Activated CD8-positive, alpha-beta T cell treated with anti-CD3 and anti-CD28 coated beads for 36 hours (primary cell): ENCODE results near the gene RAPGEF1. TPM values are rescaled to one million over a fixed set of nuclear protein-coding genes. Genes with fewer than 3 reads are reported as not detected.

Source experiments
- ATAC-seq: fragments of 200-7000 bp; cut with Tn5 transposase; one replicate; pipeline ENCODE4 v1.10.0; 2021; ENCODE audit warnings: mild to moderate bottlenecking, moderate library complexity
- CTCF ChIA-PET: fragments of 350-600 bp; sonication (Branson Sonifier 250); formaldehyde crosslinking; loops from one replicate; lab custom pipeline; 2021; ENCODE audit warnings: antibody characterized with exemption; lab: Charles Lee
- POLR2A ChIA-PET: fragments of 350-600 bp; sonication (Branson Sonifier 250); formaldehyde crosslinking; loops from one replicate; lab custom pipeline; 2021; ENCODE audit warnings: antibody characterized with exemption; lab: Charles Lee
- DNase-seq: peaks from one replicate; pipeline ENCODE4 v3.0.0-alpha.2; 2020
- H3K27ac Mint-ChIP-seq: one replicate; pipeline ENCODE4 v1.8.0; 2021; ENCODE audit warnings: mild to moderate bottlenecking, mixed read lengths
- H3K27me3 Mint-ChIP-seq: one replicate; pipeline ENCODE4 v1.8.0; 2021; ENCODE audit warnings: mixed read lengths
- H3K36me3 Mint-ChIP-seq: one replicate; pipeline ENCODE4 v1.8.0; 2021; ENCODE audit warnings: low read depth, mixed read lengths
- H3K4me1 Mint-ChIP-seq: one replicate; pipeline ENCODE4 v1.8.0; 2021; ENCODE audit warnings: low read depth, mixed read lengths
- H3K4me3 Mint-ChIP-seq: one replicate; pipeline ENCODE4 v1.8.0; 2021; ENCODE audit warnings: mild to moderate bottlenecking, moderate library complexity, mixed read lengths
- H3K9me3 Mint-ChIP-seq: one replicate; pipeline ENCODE4 v1.8.0; 2021; ENCODE audit warnings: mixed read lengths
- intact Hi-C: fragments of 100-400 bp; cut with micrococcal nuclease; formaldehyde crosslinking; loops from one replicate; pipeline ENCODE4 v1.10.0; 2022
- total RNA-seq, 2 experiments: library from RNA; stranded (reverse); gene quantifications; one replicate each; pipeline ENCODE4 v1.2.3, GENCODE V29; 2021
- TF ChIP-seq, protein P1 (sequence below): fragments of 200-600 bp; IDR thresholded peaks from one replicate; pipeline ENCODE4 v1.8.0; 2022; ENCODE audit warnings: antibody characterized with exemption, mild to moderate bottlenecking

The RAPGEF1 gene
- total RNA-seq, 2 experiments from 2014 or later: 84.5 to 85.2 TPM

DNA sequence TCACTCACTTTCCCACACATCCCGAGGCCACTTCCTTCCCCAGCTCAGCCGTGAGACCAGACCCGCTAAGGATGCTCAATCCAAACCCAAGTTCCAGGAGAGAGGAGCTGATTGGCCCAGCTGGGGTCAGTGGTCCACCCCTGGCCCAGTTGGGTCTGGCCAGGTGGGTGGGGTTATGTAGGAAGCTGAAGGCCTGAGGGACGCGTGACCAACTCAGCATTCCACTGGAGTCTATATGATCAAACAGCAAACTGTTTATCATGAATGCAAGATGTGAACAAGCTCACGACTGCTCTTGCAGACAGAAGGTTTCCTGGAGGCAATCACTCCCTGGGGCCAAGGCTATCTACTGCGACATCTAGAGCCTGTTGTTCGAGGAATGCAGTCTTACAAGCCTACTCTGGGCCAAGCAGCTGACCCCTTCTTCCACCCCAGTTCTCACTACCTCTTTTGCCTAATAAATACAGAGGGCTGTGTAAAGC, 4.9 kb upstream of the RAPGEF1 start:
- H3K9me3 Mint-ChIP-seq: no peaks in the 10 kb centered on the region
- TF ChIP-seq, protein P1, sequence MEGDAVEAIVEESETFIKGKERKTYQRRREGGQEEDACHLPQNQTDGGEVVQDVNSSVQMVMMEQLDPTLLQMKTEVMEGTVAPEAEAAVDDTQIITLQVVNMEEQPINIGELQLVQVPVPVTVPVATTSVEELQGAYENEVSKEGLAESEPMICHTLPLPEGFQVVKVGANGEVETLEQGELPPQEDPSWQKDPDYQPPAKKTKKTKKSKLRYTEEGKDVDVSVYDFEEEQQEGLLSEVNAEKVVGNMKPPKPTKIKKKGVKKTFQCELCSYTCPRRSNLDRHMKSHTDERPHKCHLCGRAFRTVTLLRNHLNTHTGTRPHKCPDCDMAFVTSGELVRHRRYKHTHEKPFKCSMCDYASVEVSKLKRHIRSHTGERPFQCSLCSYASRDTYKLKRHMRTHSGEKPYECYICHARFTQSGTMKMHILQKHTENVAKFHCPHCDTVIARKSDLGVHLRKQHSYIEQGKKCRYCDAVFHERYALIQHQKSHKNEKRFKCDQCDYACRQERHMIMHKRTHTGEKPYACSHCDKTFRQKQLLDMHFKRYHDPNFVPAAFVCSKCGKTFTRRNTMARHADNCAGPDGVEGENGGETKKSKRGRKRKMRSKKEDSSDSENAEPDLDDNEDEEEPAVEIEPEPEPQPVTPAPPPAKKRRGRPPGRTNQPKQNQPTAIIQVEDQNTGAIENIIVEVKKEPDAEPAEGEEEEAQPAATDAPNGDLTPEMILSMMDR: no peak
- no peak overlapping the region for H3K4me3 Mint-ChIP-seq
- H3K27me3 Mint-ChIP-seq: no peaks in the 10 kb centered on the region
- peaks cover 36% of the 10 kb centered on the region for H3K4me1 Mint-ChIP-seq
- no peak for ATAC-seq
- ChIA-PET POLR2A (interaction anchor here (1.0 kb wide), 1 partner anchor 94 kb away, joined by 3 read pairs; no protein-coding TSS in a partner anchor), CTCF (interaction anchor here (0.8 to 8.4 kb wide), 9 partner anchors 11 to 395 kb away, joined by 3 to 115 read pairs (median 4); no protein-coding TSS in a partner anchor)
- peak overlapping the region; percentile 87 for H3K27ac Mint-ChIP-seq
- no peaks in the 10 kb centered on the region for H3K36me3 Mint-ChIP-seq
- no peak for DNase-seq
- intact Hi-C loops: loop anchor here (2.0 kb wide), 1 partner anchor 154 kb away; no protein-coding TSS in a partner anchor

DNA sequence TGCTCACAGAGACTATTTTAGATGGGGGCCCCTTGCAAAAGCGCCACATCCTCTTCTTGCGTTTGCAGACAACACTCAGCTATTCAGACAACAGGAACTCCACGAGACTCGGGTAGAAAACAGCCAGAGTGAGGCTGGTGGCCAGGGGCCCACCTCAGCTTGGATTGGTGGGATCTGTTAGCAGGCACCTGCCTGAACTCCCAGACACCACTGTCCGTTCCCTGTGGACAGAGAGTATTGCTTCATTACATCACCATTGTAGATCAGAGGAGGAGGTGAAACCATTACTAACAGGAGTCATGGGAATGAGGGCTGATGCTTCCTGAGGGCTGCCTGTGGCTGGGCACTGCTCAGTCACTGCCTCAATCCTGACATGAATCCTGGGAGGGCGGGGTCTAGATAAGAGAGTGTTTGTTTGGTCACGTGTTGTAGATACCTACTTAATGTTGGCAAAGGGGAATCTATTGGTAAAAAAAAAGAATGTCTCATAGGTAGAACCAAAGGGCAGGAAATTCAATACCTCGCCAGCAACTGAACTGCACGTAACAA, 4.4 kb upstream of the RAPGEF1 start:
- peaks cover under 1% of the 10 kb centered on the region for H3K36me3 Mint-ChIP-seq
- ChIA-PET CTCF (interaction anchor here (0.8 to 8.4 kb wide), 11 partner anchors 11 to 159 kb away, joined by 3 to 115 read pairs (median 5); no protein-coding TSS in a partner anchor), POLR2A (interaction anchor here (0.9 to 1.0 kb wide), 5 partner anchors 11 to 142 kb away, joined by 3 read pairs; no protein-coding TSS in a partner anchor)
- peaks cover 36% of the 10 kb centered on the region for H3K4me1 Mint-ChIP-seq
- peak; percentile 14 for ATAC-seq
- DNase-seq: peak; percentile 48
- H3K27ac Mint-ChIP-seq: peak overlapping the region; percentile 87
- H3K27me3 Mint-ChIP-seq: no peaks in the 10 kb centered on the region
- intact Hi-C loops: loop anchor here (2.0 kb wide), 1 partner anchor 153 kb away; no protein-coding TSS in a partner anchor
- H3K9me3 Mint-ChIP-seq: no peaks in the 10 kb centered on the region
- TF ChIP-seq, protein P1: no peak
- no peak overlapping the region for H3K4me3 Mint-ChIP-seq

DNA sequence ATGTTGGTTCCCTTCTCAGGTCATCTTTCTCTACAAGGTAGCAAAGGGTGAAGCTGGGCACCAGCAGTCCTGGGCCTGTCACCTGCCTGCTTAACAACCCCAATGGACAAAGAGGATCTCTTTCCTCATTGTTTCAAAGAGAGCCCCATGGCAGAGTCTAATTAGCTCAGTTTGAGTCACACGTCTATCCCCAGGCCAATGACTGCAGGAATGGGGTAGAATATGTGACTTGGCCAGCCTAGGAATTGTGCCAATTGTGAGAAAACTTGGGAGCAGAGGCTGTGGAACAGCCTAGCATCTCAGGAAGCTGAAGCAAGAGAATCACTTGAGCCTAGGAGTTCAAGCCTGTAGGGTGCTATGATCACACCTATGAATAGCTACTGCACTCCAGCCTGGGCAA, 3.6 kb upstream of the RAPGEF1 start:
- Mint-ChIP-seq H3K9me3 (no peaks in the 10 kb centered on the region), H3K27ac (peak overlapping the region; percentile 87), H3K4me3 (no peak overlapping the region), H3K4me1 (peaks cover 39% of the 10 kb centered on the region), H3K27me3 (no peaks in the 10 kb centered on the region), H3K36me3 (peaks cover 5% of the 10 kb centered on the region)
- DNase-seq (no peak), ATAC-seq (no peak)
- intact Hi-C loops: no loop called here
- TF ChIP-seq, protein P1: no peak
- POLR2A ChIA-PET: interaction anchor here (0.9 to 1.0 kb wide), 5 partner anchors 12 to 142 kb away, joined by 3 read pairs; no protein-coding TSS in a partner anchor
- CTCF ChIA-PET: interaction anchor here (0.8 to 8.4 kb wide), 14 partner anchors 11 to 427 kb away, joined by 3 to 115 read pairs (median 4); no protein-coding TSS in a partner anchor

DNA sequence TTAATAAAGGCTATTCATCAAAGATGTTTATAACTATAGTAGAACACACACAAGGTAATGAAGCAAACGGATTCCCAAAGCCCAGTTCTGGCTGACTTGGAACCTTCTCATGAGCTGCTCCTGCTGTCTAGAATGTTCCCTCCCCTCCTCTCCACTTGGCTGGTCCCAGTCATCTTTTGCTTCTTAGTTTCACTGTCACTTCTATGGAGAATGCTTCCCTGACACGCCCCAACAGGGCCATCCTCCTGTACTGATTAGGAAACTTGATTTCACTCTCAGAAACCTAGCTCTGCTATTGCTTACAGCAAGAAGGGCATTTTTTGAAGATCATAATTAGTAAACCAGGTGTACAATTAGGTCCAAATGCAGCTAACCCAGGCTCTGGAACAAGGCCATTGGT, 3.2 kb upstream of the RAPGEF1 start:
- Mint-ChIP-seq H3K9me3 (no peaks in the 10 kb centered on the region), H3K27ac (no peak overlapping the region), H3K4me1 (peaks cover 42% of the 10 kb centered on the region), H3K36me3 (peaks cover 5% of the 10 kb centered on the region), H3K27me3 (no peaks in the 10 kb centered on the region), H3K4me3 (no peak overlapping the region)
- ATAC-seq (no peak), DNase-seq (no peak)
- intact Hi-C loops: no loop called here
- TF ChIP-seq, protein P1: no peak
- POLR2A ChIA-PET: interaction anchor here (0.9 to 1.0 kb wide), 4 partner anchors 13 to 141 kb away, joined by 3 read pairs; no protein-coding TSS in a partner anchor
- CTCF ChIA-PET: interaction anchor here (0.9 to 8.4 kb wide), 13 partner anchors 11 to 428 kb away, joined by 3 to 115 read pairs (median 5); no protein-coding TSS in a partner anchor
